Neural progenitor cell (in vitro differentiated cells): ENCODE data around the gene FBLN5.

Experiments
- CTCF ChIP-seq: fragments of 200-600 bp; sonication (generic); IDR thresholded peaks from 2 replicates; pipeline ENCODE4 v1.5.1; 2017; ENCODE audit warnings: antibody characterized with exemption, mild to moderate bottlenecking
- EZH2 ChIP-seq: fragments of 200-600 bp; sonication (generic); IDR thresholded peaks from 2 replicates; pipeline ENCODE4 v1.6.1; 2017; ENCODE audit warnings: antibody characterized with exemption, mild to moderate bottlenecking, moderate library complexity
- EZH2phosphoT487 ChIP-seq: fragments of 200-600 bp; sonication (generic); IDR thresholded peaks from 2 replicates; pipeline ENCODE4 v1.6.1; 2017; ENCODE audit warnings: antibody characterized with exemption

- TF ChIP-seq EZH2 (no peak), CTCF (no peak), EZH2phosphoT487 (no peak)
Measured at GRCh38 chr14:91985008-91985407, 37.5 kb upstream of the FBLN5 start.
